ENCODE results near the gene NGB.
"Not testable (repeated sequence)": the region's sequence is repeated elsewhere in the genome, so short reads cannot be mapped to it uniquely, and the experiment has no call there.

NGB gene

GRCh38 chr14:77286576-77286975 is 15.6 kb upstream of the NGB start:
- H3K9me3 ChIP-seq (ENCODE audit: control insufficient read depth, low read depth, low read length): no peaks in the 10 kb centered on the region
- H3K4me3 ChIP-seq (ENCODE audit: low read length): no peak overlapping the region
- H3K9ac ChIP-seq (ENCODE audit: low read length): no peak overlapping the region
- no peaks in the 10 kb centered on the region for H3K4me1 ChIP-seq (ENCODE audit: control insufficient read depth, low read depth, low read length)
- peaks cover 47% of the 10 kb centered on the region for H3K36me3 ChIP-seq (ENCODE audit: control insufficient read depth, low read depth, low read length)
- H3K27ac ChIP-seq (ENCODE audit: low read length): no peak overlapping the region
- H3K27me3 ChIP-seq (ENCODE audit: control insufficient read depth, insufficient read depth, low read length): no peaks in the 10 kb centered on the region

- H3K9me3 ChIP-seq (ENCODE audit: control insufficient read depth, low read depth, low read length): no peaks in the 10 kb centered on the region
- H3K27ac ChIP-seq (ENCODE audit: low read length): no peak overlapping the region
- H3K4me3 ChIP-seq (ENCODE audit: low read length): no peak overlapping the region
- no peaks in the 10 kb centered on the region for H3K4me1 ChIP-seq (ENCODE audit: control insufficient read depth, low read depth, low read length)
- no peak overlapping the region for H3K9ac ChIP-seq (ENCODE audit: low read length)
- peaks cover 47% of the 10 kb centered on the region for H3K36me3 ChIP-seq (ENCODE audit: control insufficient read depth, low read depth, low read length)
- no peaks in the 10 kb centered on the region for H3K27me3 ChIP-seq (ENCODE audit: control insufficient read depth, insufficient read depth, low read length)
Observed at GRCh38 chr14:77284466-77284865, 13.5 kb upstream of the NGB start.

DNA sequence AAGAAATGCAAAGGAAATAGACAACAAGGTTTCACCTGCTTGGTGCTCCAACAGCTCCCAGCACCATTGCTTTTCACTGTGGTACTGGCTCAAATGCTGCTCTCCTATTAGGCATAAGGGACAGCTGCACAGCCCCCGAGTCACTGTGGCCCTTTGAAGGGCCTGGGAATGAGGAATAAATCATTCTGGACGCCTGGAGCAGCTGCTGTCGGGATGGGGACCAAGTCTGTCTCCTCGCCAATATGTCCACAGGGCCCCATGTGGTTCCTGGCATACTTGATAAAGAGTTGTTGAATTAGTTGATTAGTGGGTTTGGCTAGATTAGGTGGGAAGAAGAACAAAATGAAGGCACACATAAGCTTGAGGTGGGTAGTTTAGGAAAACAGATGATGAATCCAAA is 13.1 kb upstream of the NGB start:
- no peak overlapping the region for H3K4me3 ChIP-seq (ENCODE audit: low read length)
- H3K4me1 ChIP-seq (ENCODE audit: control insufficient read depth, low read depth, low read length): no peaks in the 10 kb centered on the region
- H3K9ac ChIP-seq (ENCODE audit: low read length): no peak overlapping the region
- H3K27ac ChIP-seq (ENCODE audit: low read length): no peak overlapping the region
- peaks cover 47% of the 10 kb centered on the region for H3K36me3 ChIP-seq (ENCODE audit: control insufficient read depth, low read depth, low read length)
- no peaks in the 10 kb centered on the region for H3K27me3 ChIP-seq (ENCODE audit: control insufficient read depth, insufficient read depth, low read length)
- no peaks in the 10 kb centered on the region for H3K9me3 ChIP-seq (ENCODE audit: control insufficient read depth, low read depth, low read length)

DNA sequence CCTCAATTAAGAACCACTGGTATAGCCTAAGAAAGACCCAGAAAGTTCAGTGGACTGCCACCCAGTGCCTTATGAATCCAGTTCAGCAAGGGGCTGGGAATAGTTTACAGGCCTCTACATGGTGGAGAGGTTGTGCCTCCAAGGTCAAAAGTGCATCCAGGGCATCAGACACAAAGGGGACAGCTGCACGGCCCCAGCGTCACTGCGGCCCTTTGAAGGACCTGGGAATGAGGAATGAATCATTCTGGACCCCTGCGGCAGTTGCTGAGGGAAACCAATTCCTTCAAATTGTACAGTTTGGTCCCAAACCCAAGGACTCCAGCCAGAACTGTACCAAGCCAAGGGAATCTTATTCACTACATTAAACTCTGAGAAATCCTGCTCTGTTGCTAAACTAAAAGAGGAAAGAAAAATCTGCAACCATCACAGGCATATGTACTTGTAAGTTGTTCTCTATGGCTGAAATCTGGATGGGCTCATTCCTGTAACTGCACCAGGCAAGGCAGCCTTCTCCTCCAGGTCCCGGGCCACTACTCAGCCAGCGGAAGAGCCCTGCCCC is 10.9 kb upstream of the NGB start:
- H3K9me3 ChIP-seq (ENCODE audit: control insufficient read depth, low read depth, low read length): no peaks in the 10 kb centered on the region
- H3K36me3 ChIP-seq (ENCODE audit: control insufficient read depth, low read depth, low read length): peaks cover 42% of the 10 kb centered on the region
- H3K4me1 ChIP-seq (ENCODE audit: control insufficient read depth, low read depth, low read length): no peaks in the 10 kb centered on the region
- no peak overlapping the region for H3K27ac ChIP-seq (ENCODE audit: low read length)
- H3K27me3 ChIP-seq (ENCODE audit: control insufficient read depth, insufficient read depth, low read length): no peaks in the 10 kb centered on the region
- H3K9ac ChIP-seq (ENCODE audit: low read length): no peak overlapping the region
- H3K4me3 ChIP-seq (ENCODE audit: low read length): no peak overlapping the region

DNA sequence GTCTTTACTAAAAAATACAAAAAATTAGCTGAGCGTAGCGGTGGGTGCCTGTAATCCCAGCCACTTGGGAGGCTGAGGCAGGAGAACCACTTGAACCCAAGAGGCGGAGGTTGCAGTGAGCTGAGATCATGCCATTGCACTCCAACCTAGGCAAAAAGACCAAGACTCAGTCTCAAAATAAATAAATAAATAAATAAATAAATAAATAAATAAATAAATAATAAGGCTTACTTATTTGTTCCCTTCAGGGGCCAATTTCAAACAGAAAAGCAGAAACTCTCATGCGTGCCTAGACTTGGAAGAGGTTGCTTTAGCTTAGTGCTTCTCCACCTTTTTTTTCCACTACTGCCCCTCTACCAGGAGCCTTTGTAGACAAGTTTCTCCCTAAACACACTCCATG is 9.9 kb upstream of the NGB start:
- not testable (repeated sequence) for H3K4me3 ChIP-seq (ENCODE audit: low read length); H3K27ac ChIP-seq (ENCODE audit: low read length); H3K9ac ChIP-seq (ENCODE audit: low read length); H3K9me3 ChIP-seq (ENCODE audit: control insufficient read depth, low read depth, low read length); H3K4me1 ChIP-seq (ENCODE audit: control insufficient read depth, low read depth, low read length); H3K27me3 ChIP-seq (ENCODE audit: control insufficient read depth, insufficient read depth, low read length)
- H3K36me3 ChIP-seq (ENCODE audit: control insufficient read depth, low read depth, low read length): peaks cover 33% of the 10 kb centered on the region

GRCh38 chr14:77279719-77280118 is 8.7 kb upstream of the NGB start:
- no peaks in the 10 kb centered on the region for H3K4me1 ChIP-seq (ENCODE audit: control insufficient read depth, low read depth, low read length)
- no peaks in the 10 kb centered on the region for H3K27me3 ChIP-seq (ENCODE audit: control insufficient read depth, insufficient read depth, low read length)
- peaks cover 22% of the 10 kb centered on the region for H3K36me3 ChIP-seq (ENCODE audit: control insufficient read depth, low read depth, low read length)
- H3K27ac ChIP-seq (ENCODE audit: low read length): no peak overlapping the region
- H3K9me3 ChIP-seq (ENCODE audit: control insufficient read depth, low read depth, low read length): no peaks in the 10 kb centered on the region
- no peak overlapping the region for H3K9ac ChIP-seq (ENCODE audit: low read length)
- no peak overlapping the region for H3K4me3 ChIP-seq (ENCODE audit: low read length)

DNA sequence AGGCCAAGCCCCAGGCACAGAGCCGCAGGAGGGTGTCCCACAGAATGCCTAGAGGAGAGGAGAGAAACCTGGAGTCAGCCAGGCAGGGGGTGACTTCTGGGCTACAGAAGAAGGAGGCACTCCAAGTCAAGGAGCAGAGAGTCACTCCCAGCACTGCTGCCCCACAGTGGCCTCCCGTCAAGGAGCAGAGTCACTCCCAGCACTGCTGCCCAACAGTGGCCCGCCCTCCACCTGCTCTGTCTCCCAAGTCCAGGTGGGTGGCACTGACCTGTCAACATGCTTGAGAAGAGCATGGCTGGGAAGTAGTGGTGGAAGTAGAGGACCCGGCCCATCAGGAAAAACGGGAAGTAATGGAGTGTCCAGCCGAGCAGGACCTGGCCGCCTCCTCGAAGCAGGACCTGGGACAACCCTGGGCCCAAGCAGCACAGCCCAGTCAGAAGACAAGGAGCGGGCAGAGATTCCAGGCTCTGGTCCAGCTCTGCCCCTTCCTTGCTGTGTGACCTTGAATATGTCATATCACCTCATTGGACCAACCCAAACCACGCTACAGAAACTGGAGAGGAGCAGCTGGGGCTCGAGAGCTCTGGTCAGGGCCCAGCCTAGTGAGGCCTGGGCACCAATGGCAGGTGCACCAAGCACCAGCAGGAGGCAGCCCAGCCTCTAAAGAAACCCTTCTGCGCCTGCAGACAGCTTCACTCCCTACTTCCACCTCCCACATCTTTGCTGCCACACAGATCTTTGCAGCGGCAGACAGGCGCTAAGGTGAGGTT is 7.6 kb upstream of the NGB start:
- no peaks in the 10 kb centered on the region for H3K27me3 ChIP-seq (ENCODE audit: control insufficient read depth, insufficient read depth, low read length)
- H3K36me3 ChIP-seq (ENCODE audit: control insufficient read depth, low read depth, low read length): peaks cover 13% of the 10 kb centered on the region
- H3K27ac ChIP-seq (ENCODE audit: low read length): no peak overlapping the region
- H3K4me3 ChIP-seq (ENCODE audit: low read length): no peak overlapping the region
- no peak overlapping the region for H3K9ac ChIP-seq (ENCODE audit: low read length)
- H3K9me3 ChIP-seq (ENCODE audit: control insufficient read depth, low read depth, low read length): no peaks in the 10 kb centered on the region
- H3K4me1 ChIP-seq (ENCODE audit: control insufficient read depth, low read depth, low read length): no peaks in the 10 kb centered on the region

- Histone ChIP-seq H3K9ac (ENCODE audit: low read length) (no peak overlapping the region), H3K9me3 (ENCODE audit: control insufficient read depth, low read depth, low read length) (no peaks in the 10 kb centered on the region), H3K27me3 (ENCODE audit: control insufficient read depth, insufficient read depth, low read length) (peaks cover 11% of the 10 kb centered on the region), H3K4me1 (ENCODE audit: control insufficient read depth, low read depth, low read length) (no peaks in the 10 kb centered on the region), H3K4me3 (ENCODE audit: low read length) (no peak overlapping the region), H3K36me3 (ENCODE audit: control insufficient read depth, low read depth, low read length) (peaks cover 6% of the 10 kb centered on the region), H3K27ac (ENCODE audit: low read length) (no peak overlapping the region)
Observed at GRCh38 chr14:77276959-77277358, 6.0 kb upstream of the NGB start.

- Histone ChIP-seq H3K9ac (ENCODE audit: low read length) (no peak overlapping the region), H3K27ac (ENCODE audit: low read length) (no peak overlapping the region), H3K27me3 (ENCODE audit: control insufficient read depth, insufficient read depth, low read length) (peaks cover 17% of the 10 kb centered on the region), H3K36me3 (ENCODE audit: control insufficient read depth, low read depth, low read length) (peaks cover 6% of the 10 kb centered on the region), H3K9me3 (ENCODE audit: control insufficient read depth, low read depth, low read length) (no peaks in the 10 kb centered on the region), H3K4me3 (ENCODE audit: low read length) (no peak overlapping the region), H3K4me1 (ENCODE audit: control insufficient read depth, low read depth, low read length) (no peaks in the 10 kb centered on the region)
Observed at GRCh38 chr14:77276295-77276935, 5.4 kb upstream of the NGB start.

DNA sequence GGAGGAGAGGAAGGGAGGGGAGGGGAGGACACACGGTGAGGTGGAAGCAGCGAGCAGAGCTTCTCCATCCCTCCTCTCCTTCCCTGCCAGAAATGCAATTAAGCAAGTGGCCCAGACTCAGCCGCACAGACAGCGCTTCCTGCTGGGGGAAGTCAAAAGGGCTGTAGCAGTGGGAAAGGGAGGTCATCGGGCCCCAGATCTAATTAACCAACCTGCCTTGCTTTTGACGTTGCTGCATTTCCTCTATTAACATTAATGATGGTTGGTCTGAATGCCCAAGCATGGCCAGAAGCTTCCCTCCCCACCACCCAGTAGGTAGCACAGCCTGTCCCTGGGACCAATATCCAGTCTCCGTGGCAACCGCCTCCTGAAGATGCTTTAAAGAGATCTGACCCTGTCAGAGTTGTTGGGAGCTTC is 4.6 kb upstream of the NGB start:
- Histone ChIP-seq H3K4me1 (ENCODE audit: control insufficient read depth, low read depth, low read length) (no peaks in the 10 kb centered on the region), H3K9me3 (ENCODE audit: control insufficient read depth, low read depth, low read length) (no peaks in the 10 kb centered on the region), H3K9ac (ENCODE audit: low read length) (no peak overlapping the region), H3K27ac (ENCODE audit: low read length) (no peak overlapping the region), H3K27me3 (ENCODE audit: control insufficient read depth, insufficient read depth, low read length) (peaks cover 25% of the 10 kb centered on the region), H3K4me3 (ENCODE audit: low read length) (no peak overlapping the region), H3K36me3 (ENCODE audit: control insufficient read depth, low read depth, low read length) (peaks cover 6% of the 10 kb centered on the region)

DNA sequence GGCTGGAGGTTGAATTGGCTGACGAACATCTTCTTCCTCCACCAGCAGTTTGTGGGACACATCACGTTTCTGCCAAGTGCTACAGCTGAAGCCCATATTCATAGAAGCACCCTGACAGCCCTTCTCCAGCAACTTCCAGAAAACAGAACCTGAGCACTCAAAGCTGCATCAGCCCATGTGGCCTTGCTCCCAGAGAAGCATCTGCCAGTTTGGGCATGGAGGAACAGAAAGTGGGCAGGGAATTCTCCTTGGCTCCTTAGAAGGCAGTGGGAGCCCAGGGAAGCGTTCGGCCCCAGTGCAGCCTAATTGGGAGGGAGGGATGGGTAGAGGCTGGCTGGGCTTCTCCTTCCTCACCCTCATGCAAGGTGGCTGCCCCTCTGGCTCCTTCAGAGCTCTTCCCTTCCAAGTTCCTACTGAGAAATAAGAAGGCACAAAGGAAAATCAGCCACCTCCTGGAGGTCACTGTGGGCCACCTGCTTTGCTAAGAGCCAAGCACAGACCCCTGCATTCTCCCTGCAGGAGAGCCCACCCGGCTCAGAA is 4.1 kb upstream of the NGB start:
- H3K4me1 ChIP-seq (ENCODE audit: control insufficient read depth, low read depth, low read length): no peaks in the 10 kb centered on the region
- no peak overlapping the region for H3K27ac ChIP-seq (ENCODE audit: low read length)
- no peaks in the 10 kb centered on the region for H3K9me3 ChIP-seq (ENCODE audit: control insufficient read depth, low read depth, low read length)
- no peak overlapping the region for H3K9ac ChIP-seq (ENCODE audit: low read length)
- H3K36me3 ChIP-seq (ENCODE audit: control insufficient read depth, low read depth, low read length): peaks cover 6% of the 10 kb centered on the region
- peaks cover 30% of the 10 kb centered on the region for H3K27me3 ChIP-seq (ENCODE audit: control insufficient read depth, insufficient read depth, low read length)
- H3K4me3 ChIP-seq (ENCODE audit: low read length): no peak overlapping the region
